8988T (cell line): ENCODE results near the gene KNTC1.
"Not testable (repeated sequence)": the region's sequence is repeated elsewhere in the genome, so short reads cannot be mapped to it uniquely, and the experiment has no call there.

ENCODE experiments used
- DNase-seq: peaks from one replicate; pipeline ENCODE4 v3.0.0; 2011

KNTC1 gene

DNA sequence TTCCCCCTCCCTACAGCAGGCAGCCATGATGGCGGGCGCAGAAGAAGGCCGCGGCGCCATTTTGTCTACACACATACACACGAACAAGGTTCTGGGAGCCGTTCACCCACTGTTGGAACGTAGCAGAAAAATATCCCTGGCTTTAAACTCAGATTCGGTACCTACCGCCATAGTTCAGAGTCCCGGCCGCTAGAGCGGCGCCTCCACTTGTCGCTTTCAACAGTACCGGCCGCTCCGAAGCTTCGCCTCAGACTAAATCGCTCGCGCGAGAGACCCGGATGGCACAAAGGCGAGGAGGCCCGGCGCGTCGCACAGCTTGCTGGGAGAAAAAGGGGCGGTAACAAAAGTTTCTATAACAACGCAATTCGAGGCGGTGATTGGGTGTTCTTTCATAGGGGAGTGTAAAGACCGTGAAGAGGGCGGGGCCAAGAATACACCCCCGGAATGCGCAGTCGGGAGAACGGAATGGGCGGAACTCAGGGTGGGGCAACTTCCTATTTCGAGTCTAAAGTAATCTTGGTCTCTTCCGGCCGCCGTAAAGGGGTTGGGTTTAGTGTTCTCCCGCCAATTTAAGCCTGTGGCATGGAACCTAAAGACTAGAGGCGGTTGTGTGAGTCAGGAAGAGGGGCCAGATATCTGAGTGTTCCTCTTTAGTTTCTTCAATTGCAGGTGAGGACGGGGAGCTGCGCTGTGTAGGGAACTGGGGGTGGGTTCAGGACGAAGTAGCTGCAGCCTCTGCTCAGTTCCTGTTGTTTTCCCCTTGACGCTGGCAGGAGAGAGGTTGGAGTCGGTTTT is at the start of gene KNTC1, which contains the start of gene RSRC2:
KNTC1 (plus strand) TSS at position 567 of the 795 bp plus-strand sequence. CDS start 2,815 bp downstream, outside the sequence.
RSRC2 (minus strand) TSS at position 254 of the 795 bp plus-strand sequence; CDS start at position 171, 83 bp downstream.
- DNase-seq, result peak; percentile 53

GRCh38 chr12:122480753-122481152 is 46.3 kb upstream of the KNTC1 start:
- DNase-seq, result no peak

DNA sequence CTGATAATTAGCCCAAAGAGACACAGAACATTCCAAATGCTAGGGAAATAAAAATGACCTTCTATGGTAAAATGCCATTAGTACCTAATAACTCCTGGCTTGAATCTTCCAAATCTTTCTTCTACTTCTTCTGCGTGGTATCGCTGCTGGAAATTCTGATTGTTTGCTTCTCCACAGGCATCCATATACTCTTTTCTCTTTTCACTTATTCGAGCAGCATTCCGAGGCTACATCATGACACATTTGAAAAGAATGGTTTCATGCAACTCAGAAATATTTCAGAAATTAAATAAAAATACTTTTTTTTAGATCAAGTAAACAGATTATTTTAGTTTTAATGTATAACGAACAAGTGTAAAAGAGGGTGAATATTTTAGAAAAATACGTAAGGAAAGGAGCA is 45.2 kb upstream of the KNTC1 start:
- no peak for DNase-seq

- DNase-seq, result no peak
Observed at GRCh38 chr12:122483969-122484368, 43.1 kb upstream of the KNTC1 start.

DNA sequence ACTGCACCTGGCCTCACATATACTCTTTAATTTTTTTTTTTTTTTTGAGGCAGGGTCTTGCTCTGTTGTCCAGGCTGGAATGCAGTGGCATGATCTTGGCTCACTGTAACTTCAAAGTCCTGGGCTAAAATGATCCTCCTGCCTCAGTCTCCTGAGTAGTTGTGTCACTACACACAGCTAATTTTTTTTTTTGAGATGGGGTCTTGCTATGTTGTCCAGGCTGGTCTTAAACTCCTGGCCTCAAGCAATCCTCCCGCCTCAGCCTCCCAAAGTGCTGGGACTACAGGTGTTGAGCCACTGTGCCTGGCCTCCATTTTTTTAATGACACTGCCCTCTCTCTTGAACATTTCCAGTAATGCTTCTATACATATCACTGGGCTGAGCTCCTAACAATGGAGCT is 42.7 kb upstream of the KNTC1 start:
- DNase-seq, result not testable (repeated sequence)

DNA sequence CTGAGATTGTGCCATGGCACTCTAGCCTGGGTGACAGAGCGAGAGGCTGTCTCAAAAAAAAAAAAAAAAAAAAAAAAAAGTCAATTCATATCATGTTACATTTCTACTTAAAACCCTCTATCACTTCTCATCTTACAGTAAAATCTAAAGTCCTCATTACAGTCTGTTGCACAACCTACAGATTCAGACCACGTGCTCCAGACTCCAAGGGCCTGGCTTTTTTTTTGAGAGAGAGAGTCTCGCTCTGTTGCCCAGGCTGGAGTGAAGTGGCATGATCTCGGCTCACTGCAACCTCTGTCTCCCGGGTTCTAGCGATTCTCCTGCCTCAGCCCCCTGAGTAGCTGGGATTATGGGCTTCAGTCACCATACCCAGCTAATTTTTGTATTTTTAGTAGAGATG is 40.7 kb upstream of the KNTC1 start:
- not testable (repeated sequence) for DNase-seq

GRCh38 chr12:122486805-122487426 is 40.1 kb upstream of the KNTC1 start:
- DNase-seq, result no peak

- not testable (repeated sequence) for DNase-seq
Observed at GRCh38 chr12:122487807-122488206, 39.2 kb upstream of the KNTC1 start.

- no peak for DNase-seq
Observed at GRCh38 chr12:122489038-122489437, 38.0 kb upstream of the KNTC1 start.

DNA sequence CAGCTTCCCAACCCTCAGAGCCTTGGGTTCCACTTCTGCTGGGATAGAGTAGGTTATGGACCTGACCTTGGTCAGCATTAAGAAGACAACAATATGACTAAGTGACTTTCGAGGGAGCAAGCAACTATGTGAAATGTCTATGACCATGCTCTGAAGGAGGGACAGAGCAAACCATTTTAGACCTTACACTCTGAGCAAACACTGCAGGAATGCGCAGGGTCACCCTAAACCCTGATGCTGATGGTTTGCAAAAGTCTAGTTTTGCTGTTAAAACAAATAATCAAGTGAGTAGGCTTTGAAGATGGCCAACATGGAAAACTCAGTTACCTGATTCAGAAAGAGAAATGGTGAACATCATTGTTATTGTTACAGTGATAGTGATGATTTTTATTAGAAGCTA is 35.1 kb upstream of the KNTC1 start:
- no peak for DNase-seq

GRCh38 chr12:122493222-122493621 is 33.8 kb upstream of the KNTC1 start:
- DNase-seq, result not testable (repeated sequence)

DNA sequence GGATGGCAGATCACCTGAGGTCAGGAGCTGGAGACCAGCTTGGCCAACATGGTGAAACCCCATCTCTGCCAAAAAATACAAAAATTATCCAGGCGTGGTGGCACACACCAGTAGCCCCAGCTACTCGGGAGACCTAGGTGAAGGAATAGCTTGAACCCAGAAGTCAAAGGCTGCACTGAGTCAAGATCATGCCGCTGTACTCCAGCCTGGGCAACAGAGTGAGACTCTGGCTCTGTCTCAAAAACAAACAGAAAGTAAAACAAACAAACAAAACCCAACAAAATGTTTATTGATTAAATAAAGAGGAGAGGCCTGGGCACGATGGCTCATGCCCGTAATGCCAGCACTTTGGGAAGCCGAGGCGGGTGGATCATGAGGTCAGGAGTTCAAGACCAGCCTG is 31.8 kb upstream of the KNTC1 start:
- no peak for DNase-seq

- peak; percentile 23 for DNase-seq
Observed at GRCh38 chr12:122499991-122500684, 26.9 kb upstream of the KNTC1 start.

DNA sequence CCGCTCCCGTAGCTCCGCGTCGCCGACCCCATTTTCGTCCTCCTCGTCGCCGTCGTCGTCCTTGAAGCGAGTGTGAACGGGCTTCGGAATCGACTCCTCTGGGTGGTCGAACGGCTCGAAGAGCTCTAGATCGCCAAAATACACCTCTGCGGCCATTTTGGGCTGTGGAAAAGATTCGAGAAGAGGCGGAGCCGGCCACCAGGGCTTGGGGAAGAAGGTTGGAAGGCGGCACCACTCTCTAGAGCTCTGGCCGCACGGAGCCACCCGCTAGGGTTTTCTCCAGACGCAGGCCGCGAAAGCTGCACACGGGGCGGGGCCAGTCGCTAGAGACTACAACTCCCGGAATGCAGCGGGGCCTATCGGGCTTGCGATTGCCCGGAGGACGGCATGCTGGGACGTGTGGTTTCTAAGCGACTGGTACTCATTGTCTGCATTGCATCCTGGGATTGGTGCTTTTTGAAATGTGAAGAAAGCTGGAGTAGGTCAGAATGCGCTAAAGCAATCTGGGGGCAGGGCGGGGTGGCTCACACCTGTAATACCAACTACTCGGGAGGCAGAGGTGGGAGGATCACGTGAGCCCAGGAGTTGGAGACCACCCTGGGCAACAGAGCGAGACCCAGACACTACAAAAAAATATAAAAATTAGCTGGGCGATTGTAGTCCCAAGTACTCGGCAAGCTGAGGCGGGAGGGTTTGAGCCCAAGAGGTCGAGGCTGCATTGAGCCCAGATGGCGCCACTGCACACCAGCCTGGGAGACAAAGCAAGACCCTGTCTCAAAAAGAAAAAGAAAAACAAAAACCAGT is 26.2 kb upstream of the KNTC1 start, which contains the start of gene ZCCHC8:
ZCCHC8 (minus strand) TSS at position 248 of the 804 bp plus-strand sequence; CDS start at position 156, 92 bp downstream.
- DNase-seq, result peak; percentile 63

- no peak for DNase-seq
Observed at GRCh38 chr12:122501489-122501989, 25.5 kb upstream of the KNTC1 start.

DNA sequence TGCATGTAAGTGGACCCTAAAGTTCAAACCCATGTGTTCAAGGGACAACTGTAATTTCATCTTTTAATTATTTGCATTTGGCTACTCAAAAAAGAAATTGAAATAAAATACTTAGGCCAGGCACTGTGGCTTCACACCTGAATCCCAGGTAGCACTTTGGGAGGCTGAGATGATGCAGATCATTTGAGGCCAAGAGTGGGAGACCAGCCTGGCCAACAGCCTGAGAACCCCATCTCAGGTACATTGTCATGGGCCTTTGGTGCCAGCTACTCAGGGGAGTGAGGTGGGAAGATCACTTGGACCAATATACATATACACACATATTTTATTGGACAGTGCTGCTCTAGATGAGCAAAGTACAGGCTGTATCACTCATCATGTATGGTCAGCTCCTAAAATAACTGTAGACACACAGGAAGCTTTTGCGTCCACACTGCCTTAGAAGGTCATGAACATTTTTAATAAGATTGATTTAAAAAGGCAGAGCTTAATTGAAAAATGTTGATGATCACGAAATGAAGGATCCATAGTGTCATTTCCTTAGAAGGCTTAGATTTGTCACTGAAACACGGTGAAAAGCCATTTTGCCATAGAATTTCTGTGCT is 23.8 kb upstream of the KNTC1 start:
- no peak for DNase-seq

DNA sequence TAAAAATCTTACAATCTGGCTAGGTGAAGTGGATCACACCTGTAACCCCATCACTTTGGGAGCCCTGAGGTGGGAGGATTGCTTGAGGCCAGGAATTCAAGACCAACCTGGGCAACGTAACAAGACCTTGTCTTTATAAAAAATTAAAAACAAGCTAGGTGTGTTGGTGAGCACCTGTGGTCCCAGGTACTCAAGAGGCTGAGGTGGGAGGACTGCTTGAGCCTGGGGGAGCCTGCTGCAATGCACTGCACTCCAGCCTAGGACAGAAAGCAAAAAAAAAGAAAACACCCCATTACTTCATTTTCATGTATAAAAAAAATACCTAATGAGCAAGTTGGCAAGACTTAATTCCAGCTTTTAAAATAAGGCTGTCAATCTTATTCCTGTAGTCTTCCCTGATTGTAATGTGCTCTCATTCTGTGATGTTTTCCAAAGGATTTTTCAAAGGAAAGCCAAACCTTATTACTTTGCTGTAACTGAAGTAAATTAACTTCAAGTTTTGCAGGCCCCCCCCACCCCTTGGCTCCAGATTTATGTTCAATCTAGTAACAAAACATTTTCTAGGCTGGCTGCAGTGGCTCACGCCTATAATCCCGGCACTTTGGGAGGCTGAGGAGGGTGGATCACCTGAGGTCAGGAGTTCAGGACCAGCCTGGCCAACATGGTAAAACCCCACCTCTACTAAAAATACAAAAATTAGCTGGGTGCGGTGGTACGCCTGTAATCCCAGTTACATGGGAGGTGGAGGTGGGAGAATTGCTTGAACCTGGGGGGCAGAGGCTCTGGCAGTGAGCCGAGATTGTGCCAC is 23.1 kb upstream of the KNTC1 start:
- no peak for DNase-seq

GRCh38 chr12:122505419-122506051 is 21.5 kb upstream of the KNTC1 start:
- no peak for DNase-seq

DNA sequence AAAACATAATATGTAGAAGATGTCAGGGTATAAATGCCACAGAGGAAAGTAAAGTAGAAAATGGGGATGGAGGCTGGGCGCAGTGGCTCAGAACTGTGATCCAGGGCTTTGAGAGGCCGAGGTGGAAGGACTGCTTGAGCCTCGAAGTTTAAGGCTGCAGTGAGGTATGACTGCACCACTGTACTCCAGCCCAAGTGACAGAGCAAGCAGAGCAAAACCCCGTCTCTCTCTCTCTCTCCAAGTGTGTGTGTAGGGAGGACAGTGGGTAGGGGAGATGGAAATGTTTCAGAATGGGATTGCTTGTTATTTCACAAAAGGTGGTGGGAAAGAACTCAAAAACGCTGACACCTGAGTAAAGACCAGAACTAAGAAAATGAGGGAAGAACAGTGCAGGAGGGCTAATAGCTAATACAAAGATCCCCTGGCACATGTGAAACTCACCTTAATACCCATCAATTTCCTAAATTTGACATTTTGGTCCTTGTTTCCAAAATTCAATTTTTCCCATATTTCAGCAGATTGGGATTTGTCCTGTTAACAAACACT is 20.6 kb upstream of the KNTC1 start:
- no peak for DNase-seq

- no peak for DNase-seq
Observed at GRCh38 chr12:122508163-122508562, 18.9 kb upstream of the KNTC1 start.
